Subcutaneous adipose tissue (tissue), 4 donors: ENCODE results near the gene KSR2. TPM values are rescaled to one million over a fixed set of nuclear protein-coding genes. Genes with fewer than 3 reads are reported as not detected.

Experiments
- CTCF ChIP-seq: fragments of 450-650 bp; IDR thresholded peaks from one replicate; pipeline ENCODE4 v1.5.1; 2016; ENCODE audit warnings: low read depth, mild to moderate bottlenecking, control low read depth, antibody characterized with exemption, moderate library complexity
- total RNA-seq, 4 donors: library from RNA; depleted of rRNA; stranded (reverse); fragments of >200 nt; gene quantifications; one replicate each; pipeline ENCODE4 v1.1.0, GENCODE V29; 2016

KSR2 gene
- total RNA-seq, 4 donors from 2014 or later: under 0.01 TPM; not detected in 1

- no peak for TF ChIP-seq CTCF
Measured at GRCh38 chr12:117563007-117563406, 405.8 kb downstream of the KSR2 start.

- TF ChIP-seq CTCF: no peak
Measured at GRCh38 chr12:117561990-117562389, 406.8 kb downstream of the KSR2 start.

- TF ChIP-seq CTCF: no peak
Measured at GRCh38 chr12:117559978-117560377, 408.8 kb downstream of the KSR2 start.

GRCh38 chr12:117555889-117556288 lies 412.9 kb downstream of the KSR2 start:
- TF ChIP-seq CTCF: no peak

GRCh38 chr12:117552971-117553370 lies 415.8 kb downstream of the KSR2 start:
- TF ChIP-seq CTCF: no peak

- TF ChIP-seq CTCF: no peak
Measured at GRCh38 chr12:117551665-117552064, 417.1 kb downstream of the KSR2 start.

GRCh38 chr12:117547209-117547608 lies 421.6 kb downstream of the KSR2 start:
- no peak for TF ChIP-seq CTCF
